ENCODE measurements around the gene STON1.

DNA sequence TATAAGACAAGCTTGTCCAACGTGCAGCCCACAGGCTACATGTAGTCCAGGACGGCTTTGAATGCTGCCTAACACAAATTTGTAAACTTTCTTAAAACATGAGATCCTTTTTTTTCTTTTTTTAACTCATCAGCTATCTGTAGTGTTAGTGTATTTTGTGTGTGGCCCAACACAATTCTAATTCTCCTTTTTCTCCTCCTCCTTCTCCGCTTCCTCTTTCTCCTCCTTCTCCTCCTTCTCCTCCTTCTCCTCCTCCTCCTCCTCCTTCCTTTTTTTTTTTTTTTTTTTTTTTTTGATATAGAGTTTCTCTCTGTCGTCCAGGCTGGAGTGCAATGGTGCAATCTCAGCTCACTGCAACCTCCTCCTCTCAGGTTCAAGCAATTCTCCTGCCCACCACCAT is 48.4 kb downstream of the STON1 start:
- TF ChIP-seq GATA2 (IDR thresholded peaks at IDR 0.05; ENCODE audit: low read depth, low read length), result no peak
- no peak for TF ChIP-seq GATA3 (IDR thresholded peaks at IDR 0.05; ENCODE audit: low read depth, low read length)
